ENCODE measurements around the gene KLHDC9.
A peak's percentile ranks its signal among the peaks of the same experiment; 100 is the strongest.

KLHDC9 gene

DNA sequence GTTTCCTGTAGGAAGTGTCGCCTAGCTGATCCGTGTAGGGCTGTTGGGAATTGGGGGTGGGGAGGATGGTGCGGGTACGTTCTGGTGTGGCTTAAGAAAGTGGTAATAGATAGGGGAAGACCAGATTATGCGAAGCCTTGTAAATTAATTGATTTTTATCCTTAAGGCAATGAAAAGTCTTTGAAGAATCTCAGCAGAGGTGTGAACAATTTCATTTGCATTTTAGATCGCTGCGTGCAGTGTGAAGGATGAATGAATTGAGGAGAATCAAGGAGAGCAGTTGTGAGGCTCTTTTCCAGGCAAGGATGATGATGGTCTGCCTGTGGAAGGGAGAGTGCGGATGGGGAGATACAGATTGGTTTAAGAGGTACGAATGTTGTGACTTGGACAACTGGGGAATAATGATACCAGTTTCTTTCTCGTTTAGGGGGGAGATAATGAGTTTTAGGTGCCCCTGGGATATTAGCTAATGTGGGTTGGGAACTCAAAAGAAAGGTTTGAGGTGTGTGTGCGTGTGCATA is 35.1 kb downstream of the KLHDC9 start:
- no peak for DNase-seq

- DNase-seq = no peak
These were observed 39.7 kb downstream of the KLHDC9 start for GRCh38 chr1:161137881-161138280.

- no peak for DNase-seq
These were observed 40.3 kb downstream of the KLHDC9 start for GRCh38 chr1:161138431-161138830.

- peak; percentile 41 for DNase-seq
These were observed 41.6 kb downstream of the KLHDC9 start for GRCh38 chr1:161139766-161140165.

- DNase-seq = no peak
These were observed 42.7 kb downstream of the KLHDC9 start for GRCh38 chr1:161140755-161141400.

- DNase-seq = no peak
These were observed 47.7 kb downstream of the KLHDC9 start for GRCh38 chr1:161145832-161146231.
